ENCODE data around the gene ITIH1.

ITIH1 gene

GRCh38 chr3:52816199-52816598 is 38.8 kb downstream of the ITIH1 start:
- no peak for DNase-seq (ENCODE audit: low read depth)

- DNase-seq (ENCODE audit: low read depth): no peak
Observed at GRCh38 chr3:52816654-52817053, 39.3 kb downstream of the ITIH1 start.

DNA sequence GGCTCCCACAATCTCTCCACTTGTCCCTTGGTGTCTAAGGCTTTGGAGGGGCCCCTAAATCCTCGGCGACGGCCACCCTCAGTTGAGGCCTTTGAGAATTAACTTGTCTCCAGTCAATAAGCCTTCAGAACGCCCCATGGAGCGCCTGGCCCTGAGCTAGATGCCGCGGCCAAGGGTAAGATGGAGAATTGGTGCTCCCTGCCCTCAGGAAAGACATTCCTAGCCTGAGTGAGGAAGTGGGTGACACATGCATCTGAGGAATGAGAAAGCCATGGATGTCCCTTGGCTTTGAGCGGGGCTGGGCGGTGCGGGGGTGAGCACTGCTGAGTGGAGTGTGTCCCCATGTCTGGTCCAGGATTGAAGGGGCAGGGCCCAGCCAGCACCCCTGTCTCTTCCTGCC is 39.8 kb downstream of the ITIH1 start:
- DNase-seq (ENCODE audit: low read depth): no peak

DNA sequence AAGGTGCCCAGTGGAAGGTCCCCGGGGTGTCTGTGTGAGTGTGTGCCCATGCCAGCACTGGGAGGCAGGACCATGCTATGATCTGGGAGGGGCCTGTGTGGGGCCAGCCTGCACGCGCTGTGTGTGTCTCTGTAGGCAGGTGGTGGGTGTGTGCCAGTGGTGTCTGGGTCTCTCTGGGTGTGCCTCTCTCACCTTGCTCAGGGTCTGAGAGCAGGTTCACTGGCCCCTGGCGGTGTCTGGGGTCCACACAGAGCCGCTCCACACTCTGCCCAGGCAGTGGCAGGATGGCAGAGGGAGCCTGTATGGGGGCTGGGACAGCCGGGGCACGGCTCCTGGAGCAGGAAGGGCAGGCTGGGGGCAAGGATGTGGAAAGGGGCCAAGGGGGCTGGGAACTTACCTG is 40.5 kb downstream of the ITIH1 start:
- DNase-seq (ENCODE audit: low read depth): no peak

DNA sequence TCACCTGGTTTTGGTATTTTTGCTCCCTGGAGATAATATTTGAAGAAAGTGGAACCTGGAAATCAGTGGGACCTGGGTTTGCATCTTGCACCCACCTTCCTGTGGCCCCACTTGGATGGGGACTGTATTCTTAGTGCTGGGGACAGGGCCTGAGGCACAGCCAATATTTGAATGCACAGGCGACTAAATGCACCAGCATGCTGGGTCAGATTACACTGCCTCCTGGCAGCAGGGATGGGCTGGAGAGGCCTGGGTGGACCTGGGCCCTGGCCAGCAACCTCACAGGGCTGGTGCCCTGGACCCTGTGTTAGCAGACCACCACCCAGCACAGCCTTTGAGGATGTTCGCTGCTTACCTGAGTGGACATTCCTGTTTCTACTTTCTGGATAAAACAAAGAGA is 42.5 kb downstream of the ITIH1 start:
- DNase-seq (ENCODE audit: low read depth): no peak

- no peak for DNase-seq (ENCODE audit: low read depth)
Observed at GRCh38 chr3:52820736-52821135, 43.3 kb downstream of the ITIH1 start.

GRCh38 chr3:52822363-52822762 is 45.0 kb downstream of the ITIH1 start:
- DNase-seq (ENCODE audit: low read depth): no peak

DNA sequence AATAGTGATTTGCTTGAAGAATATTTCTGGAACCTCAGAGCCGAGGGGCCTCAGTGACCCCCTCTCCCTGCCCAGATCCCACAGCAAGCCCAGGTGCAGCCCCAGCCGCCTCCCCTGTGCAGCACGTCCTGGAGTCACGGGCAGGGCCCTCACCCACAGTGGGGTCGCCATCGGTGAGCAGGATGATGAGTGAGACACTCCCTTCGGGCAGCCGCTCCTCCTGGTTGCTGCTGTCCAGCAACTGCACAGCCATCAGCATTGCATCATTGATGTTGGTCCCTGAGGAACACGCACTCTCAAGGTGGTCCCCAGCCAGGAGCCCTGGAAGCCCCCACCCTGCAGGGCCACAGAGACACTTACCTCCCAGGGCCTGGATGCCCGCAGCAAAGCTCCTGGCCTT is 46.6 kb downstream of the ITIH1 start:
- no peak for DNase-seq (ENCODE audit: low read depth)

DNA sequence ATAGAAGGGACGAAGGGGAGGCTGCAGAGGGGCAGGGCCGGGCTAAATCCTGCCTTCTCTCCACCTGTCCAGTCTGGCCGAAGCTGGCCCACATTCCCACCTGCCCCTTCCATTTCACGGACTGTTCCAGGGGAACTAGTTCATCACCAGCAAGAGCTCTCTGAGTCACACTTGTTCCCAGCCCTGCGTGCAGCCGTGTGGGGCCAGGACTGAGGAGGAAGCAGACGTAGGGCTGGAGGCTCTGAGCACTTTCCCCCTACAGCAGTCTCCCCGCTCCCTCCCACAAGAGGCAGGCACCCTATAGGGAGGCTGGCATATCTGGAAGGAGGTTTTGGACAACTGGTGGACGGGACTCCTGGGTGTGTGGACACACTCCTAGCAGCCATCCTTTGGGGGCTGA is 50.0 kb downstream of the ITIH1 start:
- no peak for DNase-seq (ENCODE audit: low read depth)

DNA sequence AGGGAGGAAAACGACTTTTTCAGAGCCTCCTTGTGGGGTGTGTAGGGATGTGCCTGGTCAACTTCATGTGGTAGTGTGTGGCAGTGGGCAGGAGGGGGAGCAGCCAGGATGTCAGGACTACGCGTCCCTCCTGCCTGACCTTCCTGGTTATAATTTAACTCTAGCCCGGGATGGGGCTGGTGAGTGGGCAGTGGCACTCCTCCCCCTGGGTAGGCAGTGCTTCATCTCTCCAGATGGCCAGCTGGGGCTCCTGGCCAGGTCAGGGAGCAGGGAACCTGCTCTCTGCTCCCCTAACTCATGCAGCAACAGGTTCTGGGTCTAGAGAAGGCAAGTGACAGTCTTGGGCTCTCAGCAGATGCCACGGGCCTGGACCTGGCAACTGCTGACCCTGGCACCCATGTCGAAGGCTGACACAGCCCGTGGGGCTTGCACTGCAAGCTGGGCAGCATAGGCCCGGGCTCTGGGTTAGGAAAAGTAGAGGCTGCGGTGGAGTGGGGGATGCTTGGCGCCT is 50.5 kb downstream of the ITIH1 start:
- no peak for DNase-seq (ENCODE audit: low read depth)

DNA sequence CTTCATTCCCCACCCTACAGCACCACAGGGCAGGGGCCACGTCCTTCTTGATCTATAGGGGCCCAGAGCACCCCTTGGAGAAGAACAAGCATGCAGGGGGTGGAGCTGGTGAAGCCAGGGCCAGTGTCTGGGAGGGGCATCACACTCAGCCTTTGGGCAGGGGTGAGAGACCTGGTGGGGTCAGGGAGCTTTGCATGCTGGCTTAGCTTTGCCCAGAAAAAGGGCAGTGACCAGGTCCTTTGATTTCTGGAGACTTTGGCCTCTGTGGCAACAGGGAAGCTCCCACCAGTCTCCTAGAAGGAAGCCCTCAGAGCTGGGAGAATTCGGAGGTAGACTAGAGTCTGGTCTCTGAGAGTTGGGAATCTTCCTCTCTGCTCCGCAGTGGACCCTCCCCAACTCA is 52.1 kb downstream of the ITIH1 start:
- DNase-seq (ENCODE audit: low read depth): no peak

GRCh38 chr3:52829906-52830463 is 52.6 kb downstream of the ITIH1 start:
- no peak for DNase-seq (ENCODE audit: low read depth)

DNA sequence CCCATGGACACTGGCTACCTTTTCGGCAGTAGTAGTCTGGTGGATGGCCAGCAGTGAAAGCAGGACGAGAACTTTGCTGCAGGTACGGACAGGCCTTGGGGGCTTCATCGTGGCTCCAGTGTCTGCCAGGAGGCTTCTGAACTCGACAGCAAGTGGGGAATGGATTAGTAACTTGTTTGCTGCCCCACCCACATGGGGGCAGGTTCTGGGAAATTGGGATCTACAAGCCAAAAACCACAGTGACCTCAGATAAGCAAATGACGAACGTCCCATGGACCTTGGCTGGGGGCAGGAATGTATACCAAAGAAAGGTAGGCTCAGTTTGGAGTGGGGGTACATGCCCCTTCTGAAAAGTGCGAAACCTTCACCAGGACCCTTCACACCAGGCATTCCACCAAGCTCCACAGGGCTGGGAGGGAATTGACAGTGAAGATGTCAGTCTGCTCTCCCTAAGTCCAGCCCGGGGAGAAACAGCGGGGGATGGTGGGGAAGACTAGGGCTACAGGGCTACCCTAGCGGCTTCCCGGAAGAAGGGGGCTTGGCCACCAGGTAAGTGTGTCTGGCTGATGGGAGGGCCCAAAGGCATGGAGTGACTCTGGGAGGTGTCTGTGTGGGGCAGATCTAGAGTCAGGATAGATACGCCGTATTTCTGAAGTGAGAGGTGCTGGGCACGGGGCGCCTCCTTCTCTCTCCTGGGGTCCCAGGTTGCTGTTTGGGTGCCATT is 53.3 kb downstream of the ITIH1 start, which contains the start of gene ITIH4:
Gene ITIH4, minus strand, starts transcription at position 138 of the 724 bp plus-strand sequence. Its CDS starts 30 bp downstream, at position 108.
- no peak for DNase-seq (ENCODE audit: low read depth)

GRCh38 chr3:52831500-52832301 is 54.3 kb downstream of the ITIH1 start:
- peak; percentile 80 for DNase-seq (ENCODE audit: low read depth)

GRCh38 chr3:52833202-52833601 is 55.8 kb downstream of the ITIH1 start:
- no peak for DNase-seq (ENCODE audit: low read depth)

GRCh38 chr3:52834871-52835501 is 57.6 kb downstream of the ITIH1 start, which contains the start of gene MUSTN1:
Gene MUSTN1, minus strand, starts transcription at chr3:52835019. Its CDS starts 71 bp downstream, at chr3:52834948.
- DNase-seq (ENCODE audit: low read depth): peak; percentile 32

DNA sequence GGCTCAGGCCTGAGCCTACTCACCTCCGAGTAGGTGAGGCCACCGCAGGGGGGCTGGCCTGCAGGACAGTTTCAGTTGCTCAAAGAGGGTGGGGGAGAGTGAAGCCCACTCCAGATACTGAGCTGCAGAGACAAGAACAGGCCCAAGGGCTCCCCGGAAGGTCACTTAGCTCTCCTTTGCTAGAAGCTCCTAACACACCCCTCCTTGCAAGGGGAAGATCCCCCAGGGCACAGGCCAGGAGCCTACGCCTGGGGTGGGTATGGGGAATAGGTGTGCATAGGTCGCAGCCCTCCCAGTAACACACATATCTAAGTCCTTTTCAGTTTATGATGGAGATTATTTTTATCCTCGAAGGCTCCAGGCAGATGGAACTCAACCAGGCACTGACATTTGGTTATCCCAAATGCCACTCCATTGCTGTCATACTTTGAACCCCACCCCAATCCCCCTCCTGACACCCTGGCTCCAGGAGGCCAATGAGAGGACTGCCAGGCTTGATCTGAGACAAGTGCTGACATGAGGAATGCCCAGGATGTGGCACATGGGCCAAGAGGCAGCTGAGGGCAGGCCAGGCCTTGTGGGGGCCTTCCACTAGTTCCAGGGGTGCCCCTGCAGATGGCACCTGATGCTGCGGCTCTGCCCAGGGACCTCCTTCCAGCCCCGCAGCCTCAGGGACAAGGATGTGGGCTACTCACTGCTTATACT is 58.5 kb downstream of the ITIH1 start:
- DNase-seq (ENCODE audit: low read depth): no peak

GRCh38 chr3:52836471-52836845 is 59.1 kb downstream of the ITIH1 start:
- DNase-seq (ENCODE audit: low read depth): no peak

- no peak for DNase-seq (ENCODE audit: low read depth)
Observed at GRCh38 chr3:52836986-52837385, 59.6 kb downstream of the ITIH1 start.

DNA sequence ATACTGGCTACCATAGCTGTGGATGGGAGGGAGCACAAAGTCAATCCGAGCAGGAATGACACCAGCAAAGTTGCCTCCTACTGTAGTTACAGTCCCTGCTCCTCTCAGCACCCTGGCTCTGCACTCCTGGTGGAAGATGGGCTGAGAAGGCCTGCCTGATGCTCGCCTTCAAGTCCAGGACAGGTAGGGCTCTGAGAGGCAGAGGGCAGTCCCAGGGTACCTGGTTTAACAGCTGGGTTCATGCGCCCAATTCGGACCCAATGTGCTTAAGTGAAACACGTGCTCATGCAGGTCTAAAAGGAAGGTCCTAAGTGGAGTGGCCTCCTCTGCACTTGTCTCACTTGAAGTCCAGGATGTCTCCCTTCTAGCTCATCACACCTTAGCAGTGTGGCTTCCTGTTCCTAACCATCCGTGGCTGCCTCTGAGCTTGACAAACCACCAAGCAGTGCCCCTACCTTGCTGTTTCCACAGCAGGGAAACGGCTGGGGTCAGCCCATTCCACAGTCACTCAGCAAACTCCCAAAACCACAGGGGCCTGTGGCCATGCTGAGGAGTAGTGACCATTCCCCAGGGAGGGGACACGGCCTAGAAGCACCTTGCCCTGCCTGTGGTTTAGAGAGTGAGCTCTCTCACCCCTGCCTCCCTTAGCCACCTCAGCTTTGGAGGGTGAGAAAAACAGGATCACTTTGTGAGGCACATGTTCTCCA is 61.3 kb downstream of the ITIH1 start:
- no peak for DNase-seq (ENCODE audit: low read depth)

GRCh38 chr3:52839268-52839575 is 61.8 kb downstream of the ITIH1 start:
- DNase-seq (ENCODE audit: low read depth): no peak

All from fibroblast of gingiva (primary cell).